Ascending aorta (tissue), 2 donors: ENCODE results near the gene FRAS1. TPM values are rescaled to one million over a fixed set of nuclear protein-coding genes. Genes with fewer than 3 reads are reported as not detected.

Experiments
- DNase-seq, 2 donors: peaks; one replicate each; pipeline ENCODE4 v3.0.0-alpha.2; 2019; ENCODE audit warnings: low spot score in 2 of 2
- H3K27ac ChIP-seq, 2 donors: fragments of 200-600 bp; sonication (generic); one replicate each; pipeline ENCODE4 v1.5.1; 2016 to 2017; ENCODE audit warnings: mild to moderate bottlenecking in 1 of 2
- H3K27me3 ChIP-seq: fragments of 200-600 bp; sonication (generic); one replicate; pipeline ENCODE4 v1.5.1; 2017
- H3K36me3 ChIP-seq, 2 donors: fragments of 200-600 bp; sonication (generic); one replicate each; pipeline ENCODE4 v1.5.1; 2016
- H3K4me1 ChIP-seq, 2 donors: fragments of 200-600 bp; sonication (generic); one replicate each; pipeline ENCODE4 v1.5.1; 2016 to 2017; ENCODE audit warnings: mild to moderate bottlenecking in 1 of 2
- H3K4me3 ChIP-seq, 2 donors: fragments of 200-600 bp; sonication (generic); one replicate each; pipeline ENCODE4 v1.5.1; 2016 to 2017; ENCODE audit warnings: mild to moderate bottlenecking in 1 of 2
- H3K9me3 ChIP-seq, 2 donors: fragments of 200-600 bp; sonication (generic); one replicate each; pipeline ENCODE4 v1.5.1; 2016
- CTCF ChIP-seq, 3 experiments: fragments of 200-600 bp in 2 of 3; fragments of 450-650 bp in 1 of 3; sonication (generic) in 2 of 3; IDR thresholded peaks; one replicate each; pipeline ENCODE4 v1.5.1; 2016 to 2019; ENCODE audit warnings: antibody characterized with exemption in 3 of 3, mild to moderate bottlenecking in 1 of 3, moderate library complexity in 1 of 3
- intact Hi-C: fragments of 100-400 bp; cut with DNase I; formaldehyde crosslinking; loops from one replicate; pipeline ENCODE4 v1.15.1; 2023
- total RNA-seq: library from RNA; depleted of rRNA; stranded (reverse); fragments of >200 nt; gene quantifications from one replicate; pipeline ENCODE4 v1.1.0, GENCODE V29; 2016

FRAS1 gene
- total RNA-seq, 1 donor from 2014 or later: 0.75 TPM

DNA sequence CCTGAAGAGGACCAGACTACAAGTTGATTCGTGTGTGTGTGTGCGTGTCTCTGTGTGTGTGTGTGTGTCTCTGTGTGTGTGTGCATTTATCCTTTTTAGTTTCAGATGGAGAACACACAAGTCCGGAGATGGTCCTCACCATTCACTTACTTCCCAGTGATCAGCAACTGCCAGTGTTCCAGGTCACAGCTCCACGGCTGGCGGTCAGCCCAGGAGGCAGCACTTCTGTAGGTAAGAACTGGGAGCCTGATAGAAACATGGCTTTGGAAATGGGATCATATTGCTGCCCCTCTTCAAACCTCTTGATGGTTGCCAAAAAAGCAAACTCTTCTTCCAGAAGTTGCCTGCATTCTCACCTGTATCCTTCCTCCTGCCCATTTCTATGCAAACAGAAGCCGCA, 371.9 kb downstream of the FRAS1 start:
- no peaks in the 10 kb centered on the region for H3K4me1 ChIP-seq
- H3K9me3 ChIP-seq: no peaks in the 10 kb centered on the region
- no peaks in the 10 kb centered on the region for H3K27me3 ChIP-seq
- intact Hi-C loops: no loop called here
- H3K4me3 ChIP-seq: no peak overlapping the region
- DNase-seq: no peak
- no peaks in the 10 kb centered on the region for H3K36me3 ChIP-seq
- H3K27ac ChIP-seq: no peak overlapping the region
- no peak for TF ChIP-seq CTCF (IDR thresholded peaks at IDR 0.05)

GRCh38 chr4:78432896-78433295, 375.8 kb downstream of the FRAS1 start:
- no peak for DNase-seq
- H3K36me3 ChIP-seq: no peaks in the 10 kb centered on the region
- H3K9me3 ChIP-seq: no peaks in the 10 kb centered on the region
- no peak overlapping the region for H3K4me3 ChIP-seq
- intact Hi-C loops: no loop called here
- no peaks in the 10 kb centered on the region for H3K27me3 ChIP-seq
- TF ChIP-seq CTCF (IDR thresholded peaks at IDR 0.05): no peak
- H3K27ac ChIP-seq: no peak overlapping the region
- H3K4me1 ChIP-seq: no peaks in the 10 kb centered on the region

- no peak overlapping the region for H3K4me3 ChIP-seq
- no peak for TF ChIP-seq CTCF (IDR thresholded peaks at IDR 0.05)
- H3K9me3 ChIP-seq: no peaks in the 10 kb centered on the region
- H3K27me3 ChIP-seq: no peaks in the 10 kb centered on the region
- no peaks in the 10 kb centered on the region for H3K4me1 ChIP-seq
- intact Hi-C loops: no loop called here
- H3K27ac ChIP-seq: no peak overlapping the region
- DNase-seq: no peak
- no peaks in the 10 kb centered on the region for H3K36me3 ChIP-seq
Measured at GRCh38 chr4:78437608-78438088, 380.5 kb downstream of the FRAS1 start.

DNA sequence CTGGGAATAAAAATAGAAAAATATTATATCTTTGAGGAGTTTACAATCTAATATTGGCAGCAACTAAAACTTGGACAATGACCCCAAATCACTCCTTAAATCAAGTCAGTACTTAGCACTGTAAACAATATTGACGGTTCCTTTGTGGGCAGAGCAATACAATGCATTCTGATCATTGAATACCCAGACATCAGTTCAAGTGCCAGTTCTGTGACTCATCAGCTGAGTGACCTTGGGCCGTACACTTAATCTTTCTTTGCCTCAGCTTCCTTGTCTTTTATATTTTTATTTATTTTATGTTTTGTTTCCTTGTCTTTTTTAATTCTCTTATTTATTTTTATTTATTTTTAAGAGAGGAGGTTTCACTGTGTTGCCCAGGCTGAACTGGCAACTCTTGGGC, 382.2 kb downstream of the FRAS1 start:
- intact Hi-C loops: no loop called here
- no peak for DNase-seq
- H3K36me3 ChIP-seq: no peaks in the 10 kb centered on the region
- H3K4me1 ChIP-seq: no peaks in the 10 kb centered on the region
- no peak overlapping the region for H3K4me3 ChIP-seq
- no peak for TF ChIP-seq CTCF (IDR thresholded peaks at IDR 0.05)
- no peaks in the 10 kb centered on the region for H3K9me3 ChIP-seq
- no peaks in the 10 kb centered on the region for H3K27me3 ChIP-seq
- H3K27ac ChIP-seq: no peak overlapping the region

DNA sequence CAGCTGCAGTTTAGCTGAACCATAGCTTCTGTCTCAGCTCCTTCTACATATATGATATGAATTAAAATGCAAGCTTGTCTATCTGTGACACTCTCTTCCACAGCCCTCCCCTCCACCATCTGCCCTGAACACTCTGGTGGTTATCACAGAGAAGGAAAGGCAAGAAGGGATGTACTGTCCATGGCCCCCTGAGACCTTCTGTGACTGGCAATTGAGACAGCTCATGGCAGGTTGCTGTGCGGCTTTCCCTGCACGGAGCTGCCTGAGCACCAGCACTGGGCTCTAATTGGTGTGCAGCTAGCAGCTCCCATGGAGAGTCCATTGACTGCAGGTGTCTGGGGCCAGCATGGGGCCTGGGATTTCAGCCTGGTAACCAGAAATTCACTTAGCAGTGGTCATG, 384.6 kb downstream of the FRAS1 start:
- DNase-seq: no peak
- no peak for TF ChIP-seq CTCF (IDR thresholded peaks at IDR 0.05)
- no peak overlapping the region for H3K4me3 ChIP-seq
- no peaks in the 10 kb centered on the region for H3K36me3 ChIP-seq
- no peaks in the 10 kb centered on the region for H3K4me1 ChIP-seq
- no peaks in the 10 kb centered on the region for H3K9me3 ChIP-seq
- H3K27me3 ChIP-seq: no peaks in the 10 kb centered on the region
- H3K27ac ChIP-seq: no peak overlapping the region
- intact Hi-C loops: no loop called here

DNA sequence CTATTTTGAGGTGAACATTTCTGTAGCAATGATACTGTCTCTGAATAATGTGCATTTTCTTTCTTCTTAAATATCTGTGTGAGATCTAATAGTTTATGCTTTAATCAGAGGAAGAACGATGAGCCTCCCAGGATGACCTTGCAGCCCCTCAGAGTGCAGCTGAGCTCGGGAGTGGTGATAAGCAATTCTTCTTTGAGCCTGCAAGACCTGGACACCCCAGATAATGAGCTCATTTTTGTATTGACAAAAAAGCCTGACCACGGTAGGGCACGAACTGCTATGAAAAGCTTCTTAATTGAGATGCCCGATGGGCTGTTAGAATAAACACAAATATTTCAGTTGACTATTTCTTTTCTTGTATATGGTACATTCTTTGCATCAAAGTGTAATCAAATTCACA, 389.5 kb downstream of the FRAS1 start:
- Histone ChIP-seq H3K4me1 (no peaks in the 10 kb centered on the region), H3K4me3 (no peak overlapping the region), H3K27me3 (no peaks in the 10 kb centered on the region), H3K9me3 (no peaks in the 10 kb centered on the region), H3K27ac (no peak overlapping the region), H3K36me3 (no peaks in the 10 kb centered on the region)
- intact Hi-C loops: no loop called here
- DNase-seq: no peak
- TF ChIP-seq CTCF (IDR thresholded peaks at IDR 0.05): no peak
